Smooth muscle cell (in vitro differentiated cells): ENCODE measurements around the gene HDAC9. TPM values are rescaled to one million over a fixed set of nuclear protein-coding genes. Genes with fewer than 3 reads are reported as not detected.

Experiments used
- DNase-seq: peaks from one replicate; lab custom pipeline; 2025; ENCODE audit not compliant: unreplicated experiment; lab: John Stamatoyannopoulos, UW
- H2AFZ ChIP-seq: fragments of 200-600 bp; sonication (generic); 2 replicates; pipeline ENCODE4 v1.6.0; 2016; ENCODE audit warnings: antibody characterized with exemption, low read depth, mild to moderate bottlenecking
- H3F3A ChIP-seq: fragments of 200-600 bp; sonication (generic); 2 replicates; pipeline ENCODE4 v1.6.0; 2017; ENCODE audit warnings: antibody characterized with exemption, low read depth
- H3K27ac ChIP-seq: fragments of 200-600 bp; sonication (generic); 2 replicates; pipeline ENCODE4 v1.5.1; 2016; ENCODE audit warnings: low read depth, mild to moderate bottlenecking
- H3K27me3 ChIP-seq: fragments of 200-600 bp; sonication (generic); 2 replicates; pipeline ENCODE4 v1.6.1; 2016; ENCODE audit warnings: low read depth, mild to moderate bottlenecking
- H3K36me3 ChIP-seq: fragments of 200-600 bp; sonication (generic); 2 replicates; pipeline ENCODE4 v1.5.1; 2016; ENCODE audit warnings: low read depth
- H3K4me1 ChIP-seq: fragments of 200-600 bp; sonication (generic); 2 replicates; pipeline ENCODE4 v1.5.1; 2016; ENCODE audit warnings: low read depth
- H3K4me2 ChIP-seq: fragments of 200-600 bp; sonication (generic); 2 replicates; pipeline ENCODE4 v1.6.0; 2016; ENCODE audit warnings: mild to moderate bottlenecking
- H3K4me3 ChIP-seq: fragments of 200-600 bp; sonication (generic); 2 replicates; pipeline ENCODE4 v1.5.1; 2016; ENCODE audit warnings: mild to moderate bottlenecking
- H3K79me2 ChIP-seq: fragments of 200-600 bp; sonication (generic); 2 replicates; pipeline ENCODE4 v1.6.0; 2016; ENCODE audit warnings: low read depth, mild to moderate bottlenecking
- H3K9ac ChIP-seq: fragments of 200-600 bp; sonication (generic); 2 replicates; pipeline ENCODE4 v1.6.0; 2016; ENCODE audit warnings: low read depth
- H3K9me3 ChIP-seq: fragments of 200-600 bp; sonication (generic); replicated peaks from 2 replicates; pipeline ENCODE4 v1.5.1; 2016; ENCODE audit warnings: low read depth
- H4K20me1 ChIP-seq: fragments of 200-600 bp; sonication (generic); 2 replicates; pipeline ENCODE4 v1.6.0; 2016; ENCODE audit warnings: low read depth
- WGBS: methylation state at CpG from one replicate; pipeline ENCODE4 v1.1.7; 2016; ENCODE audit warnings: low lambda C conversion rate; 5-methylcytosine and 5-hydroxymethylcytosine counted together
- polyA plus RNA-seq: library from polyadenylated mRNA; unstranded; fragments of >200 nt; fragmentation: Nextera tagmentation; extraction: Ambion mirVana; gene quantifications from 2 replicates; pipeline ENCODE4 v1.2.1, GENCODE V29; 2016
- total RNA-seq: library from RNA; depleted of rRNA; stranded (reverse); fragments of >200 nt; gene quantifications from 2 replicates; pipeline ENCODE4 v1.2.3, GENCODE V29; 2014
- TF ChIP-seq, protein P1 (sequence below): fragments of 200-600 bp; sonication (generic); IDR thresholded peaks from 2 replicates; pipeline ENCODE4 v1.5.1; 2017; ENCODE audit warnings: borderline replicate concordance, mild to moderate bottlenecking, antibody characterized with exemption; ENCODE audit not compliant: insufficient read depth, poor library complexity, severe bottlenecking

The HDAC9 gene
- total and polyA plus RNA-seq, 2 experiments from 2014 or later: 2.2 to 7.1 TPM

DNA sequence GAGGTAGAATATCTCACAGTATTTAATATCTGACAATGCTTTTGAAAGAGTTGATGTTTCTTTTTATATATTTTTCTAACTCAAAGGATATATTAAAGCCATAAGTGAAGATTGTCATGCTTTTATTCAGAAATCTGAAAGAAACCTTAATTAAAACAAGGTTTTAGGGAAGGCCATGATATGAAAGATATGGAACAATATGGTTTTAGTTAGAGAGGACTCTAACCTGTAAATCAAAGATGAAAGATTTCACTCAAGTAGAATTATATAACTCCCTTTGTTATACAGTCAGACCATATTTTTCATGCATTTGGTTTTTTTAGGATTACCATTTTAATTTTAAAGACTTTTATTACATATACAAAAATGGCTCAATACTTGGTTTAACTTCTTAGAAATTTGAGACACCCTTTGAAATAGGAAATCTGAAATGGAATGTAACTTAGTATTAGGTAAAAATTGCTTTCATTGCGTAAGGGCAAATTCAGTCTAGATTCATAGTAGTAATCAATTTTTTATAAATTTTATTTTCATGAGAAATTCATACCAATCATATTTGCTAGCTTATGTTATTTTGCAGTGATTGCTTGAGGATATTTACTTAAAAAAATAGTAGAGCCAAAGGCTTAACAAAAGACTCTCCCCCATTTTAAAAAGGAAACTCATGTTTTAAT is 502.1 kb downstream of the HDAC9 start:
- no peak for DNase-seq
- no peaks in the 10 kb centered on the region for H3K79me2 ChIP-seq
- no peak overlapping the region for H2AFZ ChIP-seq
- H3K9me3 ChIP-seq: no peaks in the 10 kb centered on the region
- H4K20me1 ChIP-seq: no peaks in the 10 kb centered on the region
- no peaks in the 10 kb centered on the region for H3K27me3 ChIP-seq
- H3K9ac ChIP-seq: no peak overlapping the region
- WGBS: 95% methylated on average over 1 of the region's 1 CpG
- no peak overlapping the region for H3K4me2 ChIP-seq
- H3K4me1 ChIP-seq: no peaks in the 10 kb centered on the region
- H3F3A ChIP-seq: no peaks in the 10 kb centered on the region
- no peak overlapping the region for H3K27ac ChIP-seq
- H3K36me3 ChIP-seq: no peaks in the 10 kb centered on the region
- no peak overlapping the region for H3K4me3 ChIP-seq
- TF ChIP-seq, protein P1, sequence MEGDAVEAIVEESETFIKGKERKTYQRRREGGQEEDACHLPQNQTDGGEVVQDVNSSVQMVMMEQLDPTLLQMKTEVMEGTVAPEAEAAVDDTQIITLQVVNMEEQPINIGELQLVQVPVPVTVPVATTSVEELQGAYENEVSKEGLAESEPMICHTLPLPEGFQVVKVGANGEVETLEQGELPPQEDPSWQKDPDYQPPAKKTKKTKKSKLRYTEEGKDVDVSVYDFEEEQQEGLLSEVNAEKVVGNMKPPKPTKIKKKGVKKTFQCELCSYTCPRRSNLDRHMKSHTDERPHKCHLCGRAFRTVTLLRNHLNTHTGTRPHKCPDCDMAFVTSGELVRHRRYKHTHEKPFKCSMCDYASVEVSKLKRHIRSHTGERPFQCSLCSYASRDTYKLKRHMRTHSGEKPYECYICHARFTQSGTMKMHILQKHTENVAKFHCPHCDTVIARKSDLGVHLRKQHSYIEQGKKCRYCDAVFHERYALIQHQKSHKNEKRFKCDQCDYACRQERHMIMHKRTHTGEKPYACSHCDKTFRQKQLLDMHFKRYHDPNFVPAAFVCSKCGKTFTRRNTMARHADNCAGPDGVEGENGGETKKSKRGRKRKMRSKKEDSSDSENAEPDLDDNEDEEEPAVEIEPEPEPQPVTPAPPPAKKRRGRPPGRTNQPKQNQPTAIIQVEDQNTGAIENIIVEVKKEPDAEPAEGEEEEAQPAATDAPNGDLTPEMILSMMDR: no peak

DNA sequence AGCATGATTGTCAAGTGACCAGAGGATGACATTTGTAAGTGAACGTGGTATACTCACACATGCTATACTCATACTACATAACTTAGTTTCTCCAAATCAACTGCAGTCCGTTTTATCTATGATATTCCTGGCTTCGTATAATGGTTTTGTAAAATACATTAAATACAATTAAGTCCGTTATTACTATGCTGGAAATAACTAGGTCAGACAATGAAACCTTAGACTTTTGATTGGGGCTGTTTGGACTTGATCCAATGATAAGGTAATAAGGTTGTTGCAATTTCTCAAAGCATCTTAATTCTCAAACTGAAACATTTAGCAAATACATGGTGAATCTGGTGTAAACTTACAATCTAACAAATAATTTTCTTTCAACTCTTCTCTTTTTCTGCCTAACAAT is 504.9 kb downstream of the HDAC9 start:
- Histone ChIP-seq H3K4me3 (no peak overlapping the region), H4K20me1 (no peaks in the 10 kb centered on the region), H3K36me3 (no peaks in the 10 kb centered on the region), H3K4me2 (no peak overlapping the region), H3F3A (no peaks in the 10 kb centered on the region), H3K27me3 (no peaks in the 10 kb centered on the region), H2AFZ (no peak overlapping the region), H3K4me1 (no peaks in the 10 kb centered on the region), H3K79me2 (no peaks in the 10 kb centered on the region), H3K27ac (no peak overlapping the region), H3K9me3 (no peaks in the 10 kb centered on the region), H3K9ac (no peak overlapping the region)
- 97% methylated on average over 4 of the region's 4 CpGs for WGBS
- DNase-seq: no peak
- TF ChIP-seq, protein P1: no peak

DNA sequence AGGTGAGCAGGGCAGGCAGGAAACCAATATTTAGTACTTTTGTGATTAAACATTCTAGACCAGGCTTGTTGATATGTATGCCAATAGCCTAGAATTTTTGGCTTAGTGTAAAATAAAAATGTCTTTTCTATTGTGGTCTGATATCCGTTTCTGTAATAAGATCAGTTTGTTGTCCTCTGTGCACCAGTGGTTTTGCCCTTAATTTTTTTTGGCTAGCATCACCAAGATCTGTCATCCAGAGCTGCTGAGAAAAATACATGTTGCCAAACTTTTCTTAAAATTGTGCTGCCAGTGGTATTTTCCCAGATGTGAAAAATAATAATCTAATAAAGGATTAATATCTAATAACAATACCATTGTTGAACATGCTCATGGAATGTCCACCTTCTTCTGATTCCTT is 506.3 kb downstream of the HDAC9 start:
- Histone ChIP-seq H3F3A (no peaks in the 10 kb centered on the region), H3K36me3 (no peaks in the 10 kb centered on the region), H3K4me3 (no peak overlapping the region), H3K4me1 (no peaks in the 10 kb centered on the region), H3K9ac (no peak overlapping the region), H3K9me3 (no peaks in the 10 kb centered on the region), H3K27ac (no peak overlapping the region), H2AFZ (no peak overlapping the region), H3K4me2 (no peak overlapping the region), H3K79me2 (no peaks in the 10 kb centered on the region), H3K27me3 (no peaks in the 10 kb centered on the region), H4K20me1 (no peaks in the 10 kb centered on the region)
- WGBS: 94% methylated on average over 1 of the region's 1 CpG
- no peak for DNase-seq
- TF ChIP-seq, protein P1: no peak
